ENCODE results near the gene CYP2C8. TPM values are rescaled to one million over a fixed set of nuclear protein-coding genes. Genes with fewer than 3 reads are reported as not detected.

The CYP2C8 gene
- 0.07 TPM in 1 of 2 replicates, not detected in the other for total RNA-seq

GRCh38 chr10:95069286-95069685, at the start of gene CYP2C8:
Gene CYP2C8 (minus strand): TSS chr10:95069497. CDS start chr10:95069402, 95 bp downstream.

Other genes starting within 250 kb of the CYP2C8 start
- gene CYP2C9, start 130.8 kb downstream of the CYP2C8 start, total RNA-seq, result not detected in 2 replicates
- not detected in 2 replicates for gene ACSM6, start 124.7 kb upstream of the CYP2C8 start, total RNA-seq
- gene PDLIM1, start 221.5 kb upstream of the CYP2C8 start, total RNA-seq, result 25.7 and 37.0 TPM in 2 replicates

All from smooth muscle cell of the pulmonary artery (primary cell).